Astrocyte (in vitro differentiated cells and primary cell): Measurements from ENCODE around the gene KLHL5.

Source experiments
- CTCF ChIP-seq: IDR thresholded peaks from 2 replicates; pipeline ENCODE4 v1.5.1; 2011; ENCODE audit warnings: low read depth, mild to moderate bottlenecking, inconsistent platforms, low read length, moderate library complexity; ENCODE audit not compliant: insufficient read depth
- EZH2 ChIP-seq: IDR thresholded peaks from 2 replicates; pipeline ENCODE4 v1.6.1; 2012; ENCODE audit warnings: mild to moderate bottlenecking, low read length, inconsistent platforms; ENCODE audit not compliant: insufficient read depth

GRCh38 chr4:39085891-39086290, 23.9 kb downstream of the KLHL5 start:
- no peak for TF ChIP-seq CTCF
- TF ChIP-seq EZH2, result no peak
